Measurements from ENCODE around the gene DECR2.

DNA sequence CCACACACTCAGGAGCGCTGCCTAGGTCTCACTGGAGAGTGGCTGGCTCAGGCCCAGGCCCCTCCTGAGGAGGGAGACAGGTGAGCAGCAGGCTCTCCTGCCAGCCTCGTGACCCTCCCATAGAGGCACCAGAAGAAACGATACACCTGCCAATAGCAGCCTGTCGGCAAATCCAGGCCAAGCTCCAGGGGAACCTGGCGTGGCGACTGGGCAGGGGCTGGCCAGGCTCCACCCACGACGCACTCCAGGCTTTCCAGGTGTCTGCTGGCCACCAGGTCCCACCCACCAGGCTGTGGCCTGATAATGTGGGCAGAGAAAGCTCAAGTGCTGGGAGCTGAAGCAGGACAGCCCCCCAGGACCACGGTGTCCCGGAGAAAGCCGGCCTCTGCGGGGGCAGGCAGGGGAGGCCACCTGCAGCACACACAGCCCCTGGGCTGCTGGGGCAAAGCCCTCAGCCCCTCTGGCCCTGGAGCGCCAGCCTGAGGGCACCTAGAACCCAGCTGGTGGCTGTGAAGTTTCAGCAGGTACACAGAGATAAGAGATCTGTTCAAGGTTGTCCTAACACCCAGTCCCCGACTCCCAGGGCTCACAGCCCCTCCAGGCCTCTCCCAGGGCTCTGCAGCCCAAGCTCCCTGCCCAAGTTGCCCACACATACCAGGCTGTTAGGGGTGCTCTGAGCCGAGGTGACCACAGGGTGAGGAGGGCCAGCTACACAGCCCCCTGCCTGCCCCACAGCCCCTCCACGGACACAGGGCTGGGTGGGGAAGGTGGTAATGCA lies 22.3 kb upstream of the DECR2 start:
- TF ChIP-seq POLR2A (IDR thresholded peaks at IDR 0.05; ENCODE audit: borderline replicate concordance, extremely low read depth, insufficient read depth, insufficient read length) (no peak), RAD21 (IDR thresholded peaks at IDR 0.05; ENCODE audit: low read depth) (no peak)
- TF ChIP-seq, protein P1, sequence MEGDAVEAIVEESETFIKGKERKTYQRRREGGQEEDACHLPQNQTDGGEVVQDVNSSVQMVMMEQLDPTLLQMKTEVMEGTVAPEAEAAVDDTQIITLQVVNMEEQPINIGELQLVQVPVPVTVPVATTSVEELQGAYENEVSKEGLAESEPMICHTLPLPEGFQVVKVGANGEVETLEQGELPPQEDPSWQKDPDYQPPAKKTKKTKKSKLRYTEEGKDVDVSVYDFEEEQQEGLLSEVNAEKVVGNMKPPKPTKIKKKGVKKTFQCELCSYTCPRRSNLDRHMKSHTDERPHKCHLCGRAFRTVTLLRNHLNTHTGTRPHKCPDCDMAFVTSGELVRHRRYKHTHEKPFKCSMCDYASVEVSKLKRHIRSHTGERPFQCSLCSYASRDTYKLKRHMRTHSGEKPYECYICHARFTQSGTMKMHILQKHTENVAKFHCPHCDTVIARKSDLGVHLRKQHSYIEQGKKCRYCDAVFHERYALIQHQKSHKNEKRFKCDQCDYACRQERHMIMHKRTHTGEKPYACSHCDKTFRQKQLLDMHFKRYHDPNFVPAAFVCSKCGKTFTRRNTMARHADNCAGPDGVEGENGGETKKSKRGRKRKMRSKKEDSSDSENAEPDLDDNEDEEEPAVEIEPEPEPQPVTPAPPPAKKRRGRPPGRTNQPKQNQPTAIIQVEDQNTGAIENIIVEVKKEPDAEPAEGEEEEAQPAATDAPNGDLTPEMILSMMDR (IDR thresholded peaks at IDR 0.05 in 2 of 3, conservative IDR thresholded peaks at IDR 0.05 in 1 of 3; ENCODE audit: borderline replicate concordance in 1 of 3, insufficient read depth in 1 of 3, low read depth in 2 of 3, low read length in 2 of 3), result no peak
- TF ChIP-seq, protein P2, sequence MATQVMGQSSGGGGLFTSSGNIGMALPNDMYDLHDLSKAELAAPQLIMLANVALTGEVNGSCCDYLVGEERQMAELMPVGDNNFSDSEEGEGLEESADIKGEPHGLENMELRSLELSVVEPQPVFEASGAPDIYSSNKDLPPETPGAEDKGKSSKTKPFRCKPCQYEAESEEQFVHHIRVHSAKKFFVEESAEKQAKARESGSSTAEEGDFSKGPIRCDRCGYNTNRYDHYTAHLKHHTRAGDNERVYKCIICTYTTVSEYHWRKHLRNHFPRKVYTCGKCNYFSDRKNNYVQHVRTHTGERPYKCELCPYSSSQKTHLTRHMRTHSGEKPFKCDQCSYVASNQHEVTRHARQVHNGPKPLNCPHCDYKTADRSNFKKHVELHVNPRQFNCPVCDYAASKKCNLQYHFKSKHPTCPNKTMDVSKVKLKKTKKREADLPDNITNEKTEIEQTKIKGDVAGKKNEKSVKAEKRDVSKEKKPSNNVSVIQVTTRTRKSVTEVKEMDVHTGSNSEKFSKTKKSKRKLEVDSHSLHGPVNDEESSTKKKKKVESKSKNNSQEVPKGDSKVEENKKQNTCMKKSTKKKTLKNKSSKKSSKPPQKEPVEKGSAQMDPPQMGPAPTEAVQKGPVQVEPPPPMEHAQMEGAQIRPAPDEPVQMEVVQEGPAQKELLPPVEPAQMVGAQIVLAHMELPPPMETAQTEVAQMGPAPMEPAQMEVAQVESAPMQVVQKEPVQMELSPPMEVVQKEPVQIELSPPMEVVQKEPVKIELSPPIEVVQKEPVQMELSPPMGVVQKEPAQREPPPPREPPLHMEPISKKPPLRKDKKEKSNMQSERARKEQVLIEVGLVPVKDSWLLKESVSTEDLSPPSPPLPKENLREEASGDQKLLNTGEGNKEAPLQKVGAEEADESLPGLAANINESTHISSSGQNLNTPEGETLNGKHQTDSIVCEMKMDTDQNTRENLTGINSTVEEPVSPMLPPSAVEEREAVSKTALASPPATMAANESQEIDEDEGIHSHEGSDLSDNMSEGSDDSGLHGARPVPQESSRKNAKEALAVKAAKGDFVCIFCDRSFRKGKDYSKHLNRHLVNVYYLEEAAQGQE (IDR thresholded peaks at IDR 0.05; ENCODE audit: low read depth), result no peak
